ENCODE measurements around the gene MSANTD3. TPM values are rescaled to one million over a fixed set of nuclear protein-coding genes. Genes with fewer than 3 reads are reported as not detected.

Gene MSANTD3, protein sequence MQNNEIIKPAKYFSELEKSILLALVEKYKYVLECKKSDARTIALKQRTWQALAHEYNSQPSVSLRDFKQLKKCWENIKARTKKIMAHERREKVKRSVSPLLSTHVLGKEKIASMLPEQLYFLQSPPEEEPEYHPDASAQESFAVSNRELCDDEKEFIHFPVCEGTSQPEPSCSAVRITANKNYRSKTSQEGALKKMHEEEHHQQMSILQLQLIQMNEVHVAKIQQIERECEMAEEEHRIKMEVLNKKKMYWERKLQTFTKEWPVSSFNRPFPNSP
- total RNA-seq = 44.4 and 56.0 TPM in 2 replicates

DNA sequence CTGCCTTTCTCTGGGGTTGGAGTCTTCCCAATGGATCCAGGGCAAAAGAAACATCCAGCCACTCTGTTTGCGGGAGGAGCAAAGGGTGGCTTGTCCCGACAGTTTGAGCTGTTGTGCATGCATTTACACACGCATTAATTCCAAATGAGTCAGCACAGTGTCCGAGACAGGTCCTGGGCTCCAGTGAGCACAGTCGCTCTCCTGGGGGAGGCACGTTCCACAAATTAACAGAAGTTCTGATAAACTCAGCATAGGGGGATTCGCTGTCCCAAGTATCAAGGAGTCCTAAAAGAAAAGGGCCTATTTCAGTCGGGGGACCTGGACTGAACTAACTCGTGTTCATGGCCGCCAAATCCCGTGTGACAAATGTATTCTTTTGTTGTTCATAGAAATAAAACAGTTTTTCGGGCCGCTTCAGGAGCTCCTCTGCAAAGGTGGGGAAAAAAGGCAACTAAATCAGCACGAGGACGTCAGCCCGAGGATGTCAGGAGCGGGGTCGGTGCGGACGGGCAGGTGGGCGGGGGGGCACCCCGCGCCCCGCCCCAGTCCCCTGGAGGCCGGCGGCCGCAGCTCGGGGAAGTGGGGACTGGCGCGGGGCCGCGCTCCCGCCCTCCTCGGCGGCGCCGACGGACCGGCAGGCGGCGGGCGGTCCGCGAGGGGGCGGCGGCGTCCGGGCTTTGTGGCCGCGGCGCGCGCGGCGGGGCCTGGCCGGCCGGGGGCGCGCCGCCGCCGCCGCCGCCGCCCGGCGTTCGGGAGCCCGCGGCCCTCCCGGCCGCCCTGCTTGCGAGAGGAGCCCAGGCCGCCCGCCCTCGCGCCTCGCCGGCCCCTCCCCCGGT is at the start of gene MSANTD3:
Gene MSANTD3 (plus strand): TSS at position 614 of the 836 bp plus-strand sequence. CDS start 14,796 bp downstream, outside the sequence.

DNA sequence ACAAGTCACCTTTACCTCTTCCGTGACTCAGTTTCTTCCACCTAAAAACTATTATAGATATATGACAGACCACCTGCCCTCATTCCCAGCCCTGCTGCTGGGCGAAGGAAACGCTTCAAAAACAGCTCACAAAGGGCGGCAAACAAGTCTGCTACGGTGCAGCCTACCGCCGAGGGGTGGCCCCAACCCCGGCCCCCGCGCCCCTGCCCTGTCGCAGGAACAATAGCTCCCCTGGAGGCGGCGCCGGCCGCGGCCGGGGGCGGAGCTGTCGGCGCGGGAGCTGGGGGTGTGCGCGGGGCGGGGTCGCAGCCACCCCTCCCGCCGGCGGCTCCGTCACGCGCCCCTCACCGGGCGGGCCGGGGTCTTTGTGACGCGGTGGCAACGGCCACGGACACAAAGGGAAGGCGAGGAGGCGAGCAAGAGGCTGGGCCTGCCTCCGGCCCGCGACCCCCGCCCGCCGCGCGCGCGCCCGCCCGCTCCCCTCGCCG is 45.9 kb downstream of the MSANTD3 start, which contains the start of gene TMEFF1:
Gene TMEFF1 (plus strand): TSS at position 362 of the 488 bp plus-strand sequence. CDS start 396 bp downstream, outside the sequence.

Other genes with a start within 250 kb of the MSANTD3 start
- 17.2 and 32.6 TPM in 2 replicates for gene TEX10, start 74.2 kb upstream of the MSANTD3 start, total RNA-seq
- 9.3 and 12.0 TPM in 2 replicates for gene TMEFF1, start 46.0 kb downstream of the MSANTD3 start, total RNA-seq
- 1.8 and 1.9 TPM in 2 replicates for gene CAVIN4, start 150.9 kb downstream of the MSANTD3 start, total RNA-seq